ENCODE data around the gene NUMB.

The NUMB gene

DNA sequence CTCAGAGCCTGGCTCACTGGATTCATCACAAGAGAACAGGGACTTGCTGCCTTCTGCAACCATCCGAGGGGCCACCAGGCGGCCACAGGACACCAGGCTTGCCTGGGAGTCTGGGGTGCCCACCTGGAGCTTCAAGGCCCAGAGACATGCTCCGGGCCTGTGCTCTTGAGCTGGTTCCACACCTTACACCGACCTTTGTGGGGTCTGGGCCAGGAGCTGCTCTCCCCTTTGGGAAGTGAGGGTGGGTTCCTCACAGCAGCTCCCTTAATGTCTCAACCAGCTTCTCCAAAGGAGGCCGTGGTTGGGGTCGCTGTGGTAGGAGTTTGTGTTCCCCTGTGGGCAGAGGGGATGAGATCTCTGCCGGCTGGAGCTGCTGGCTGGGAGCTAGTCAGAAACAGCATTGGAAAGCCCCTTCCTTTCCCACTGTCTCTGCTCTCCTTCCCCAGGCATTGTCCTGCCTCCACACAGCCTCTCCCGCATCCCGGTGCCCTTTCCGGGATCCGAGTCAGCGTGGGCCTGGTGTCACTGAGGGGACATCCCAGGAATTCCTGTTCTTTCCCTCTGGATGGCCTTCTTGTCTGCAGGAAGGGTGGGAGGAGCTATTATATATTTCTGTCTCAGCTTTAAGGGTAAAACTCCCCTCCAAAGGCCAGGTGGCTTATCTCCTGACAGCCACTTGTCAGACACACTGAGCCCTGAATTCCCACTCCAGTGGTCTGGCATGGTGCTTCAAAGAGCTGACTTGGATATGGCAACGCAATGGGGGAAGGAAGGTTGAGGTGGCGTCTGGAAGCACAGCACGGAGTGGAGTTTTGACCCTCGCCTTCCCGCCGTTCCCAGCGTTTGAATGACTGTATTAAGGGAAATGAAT lies 226.1 kb downstream of the NUMB start:
- no peak for TF ChIP-seq ZFX (IDR thresholded peaks at IDR 0.05; ENCODE audit: borderline replicate concordance)
- TF ChIP-seq, protein P1, sequence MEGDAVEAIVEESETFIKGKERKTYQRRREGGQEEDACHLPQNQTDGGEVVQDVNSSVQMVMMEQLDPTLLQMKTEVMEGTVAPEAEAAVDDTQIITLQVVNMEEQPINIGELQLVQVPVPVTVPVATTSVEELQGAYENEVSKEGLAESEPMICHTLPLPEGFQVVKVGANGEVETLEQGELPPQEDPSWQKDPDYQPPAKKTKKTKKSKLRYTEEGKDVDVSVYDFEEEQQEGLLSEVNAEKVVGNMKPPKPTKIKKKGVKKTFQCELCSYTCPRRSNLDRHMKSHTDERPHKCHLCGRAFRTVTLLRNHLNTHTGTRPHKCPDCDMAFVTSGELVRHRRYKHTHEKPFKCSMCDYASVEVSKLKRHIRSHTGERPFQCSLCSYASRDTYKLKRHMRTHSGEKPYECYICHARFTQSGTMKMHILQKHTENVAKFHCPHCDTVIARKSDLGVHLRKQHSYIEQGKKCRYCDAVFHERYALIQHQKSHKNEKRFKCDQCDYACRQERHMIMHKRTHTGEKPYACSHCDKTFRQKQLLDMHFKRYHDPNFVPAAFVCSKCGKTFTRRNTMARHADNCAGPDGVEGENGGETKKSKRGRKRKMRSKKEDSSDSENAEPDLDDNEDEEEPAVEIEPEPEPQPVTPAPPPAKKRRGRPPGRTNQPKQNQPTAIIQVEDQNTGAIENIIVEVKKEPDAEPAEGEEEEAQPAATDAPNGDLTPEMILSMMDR (IDR thresholded peaks at IDR 0.05) = peak; percentile 31
- H3K27ac ChIP-seq = no peak overlapping the region

DNA sequence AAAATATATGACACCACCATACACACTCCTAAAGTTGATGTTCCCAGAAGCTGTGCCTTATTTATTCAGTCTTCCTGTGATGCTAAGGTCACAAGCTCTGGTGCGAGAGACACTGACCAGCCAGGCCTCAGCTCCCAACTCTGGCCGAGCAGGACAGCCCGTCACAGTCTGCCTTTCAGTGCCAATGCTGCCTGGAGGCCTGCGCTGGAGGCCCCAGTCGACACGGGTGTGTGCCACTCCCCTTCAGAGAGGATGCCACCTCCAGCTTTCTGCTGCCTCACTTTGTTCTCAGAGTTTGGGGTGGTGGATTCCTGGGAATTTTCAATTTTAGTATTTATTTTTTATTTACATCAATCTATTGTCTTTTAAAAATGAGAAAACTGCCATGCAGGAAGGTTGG lies 228.3 kb downstream of the NUMB start:
- H3K27ac ChIP-seq = no peak overlapping the region
- TF ChIP-seq ZFX (IDR thresholded peaks at IDR 0.05; ENCODE audit: borderline replicate concordance) = no peak
- TF ChIP-seq, protein P1 (IDR thresholded peaks at IDR 0.05) = no peak

DNA sequence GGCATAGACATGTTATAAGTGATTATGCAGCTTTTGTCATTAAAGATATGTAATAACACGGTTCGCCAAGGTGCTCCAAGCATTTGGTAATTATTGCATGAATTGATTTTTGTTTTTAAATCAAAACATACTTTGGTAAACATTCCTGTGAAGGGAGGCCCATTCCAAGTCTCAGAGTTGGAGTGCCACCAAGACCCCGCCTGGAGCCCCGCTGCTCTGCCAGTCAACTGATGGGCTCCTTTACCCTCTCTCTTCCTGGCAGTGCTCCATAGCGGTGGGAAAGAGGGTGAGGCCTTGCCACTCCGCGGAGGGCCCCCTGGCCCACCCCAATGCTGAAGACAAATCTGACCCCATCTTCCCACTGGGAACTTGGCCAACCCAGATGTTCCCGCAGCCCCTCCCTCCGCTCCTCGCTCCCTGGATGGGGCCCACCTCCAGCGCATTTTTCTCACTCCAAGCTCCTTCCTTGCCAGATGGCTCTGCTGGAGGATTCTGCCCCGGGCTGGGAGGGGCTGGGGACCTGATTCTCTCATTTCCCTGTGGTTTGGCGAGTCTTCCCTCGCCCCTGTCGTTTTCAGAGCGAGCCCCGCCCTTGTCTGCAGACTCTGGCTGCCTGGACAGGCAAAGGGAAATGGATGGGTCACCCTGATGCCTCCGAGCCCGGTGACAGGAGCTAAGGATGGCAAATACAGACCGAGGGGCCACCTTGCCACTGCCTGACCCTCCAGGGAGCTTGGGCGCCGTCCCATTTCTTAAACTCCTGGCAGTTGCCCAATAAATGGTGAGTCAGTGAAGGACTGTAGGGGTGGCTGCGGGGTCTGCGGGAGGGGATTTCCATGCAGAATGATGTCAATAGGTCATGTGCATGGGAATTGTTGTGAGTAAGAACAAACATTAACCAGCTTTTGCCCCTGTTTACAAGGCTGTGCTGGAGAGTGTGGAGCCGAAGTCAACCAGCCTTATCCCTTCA lies 230.2 kb downstream of the NUMB start:
- TF ChIP-seq, protein P1 (IDR thresholded peaks at IDR 0.05) = no peak
- TF ChIP-seq ZFX (IDR thresholded peaks at IDR 0.05; ENCODE audit: borderline replicate concordance) = no peak
- H3K27ac ChIP-seq = no peak overlapping the region

DNA sequence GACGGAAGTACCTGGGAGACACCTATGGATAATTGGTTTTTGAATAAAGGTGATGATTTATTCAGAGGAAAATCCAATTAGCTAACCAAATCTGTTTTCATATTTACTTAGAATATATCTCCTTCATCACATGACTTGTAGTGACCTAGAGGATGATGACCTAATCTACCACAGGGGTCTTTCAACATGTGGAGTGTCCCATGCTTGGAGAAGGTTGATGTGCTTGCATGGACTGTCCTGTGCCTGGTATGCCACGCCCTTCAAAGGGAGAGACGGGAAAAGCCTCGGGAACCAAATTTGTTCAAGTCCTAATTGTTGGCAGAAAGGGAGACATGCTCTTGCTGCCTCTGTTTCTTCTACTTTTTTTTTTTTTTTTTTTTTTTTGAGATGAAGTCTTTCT lies 232.8 kb downstream of the NUMB start:
- H3K27ac ChIP-seq = no peak overlapping the region
- TF ChIP-seq, protein P1 (IDR thresholded peaks at IDR 0.05) = no peak
- TF ChIP-seq ZFX (IDR thresholded peaks at IDR 0.05; ENCODE audit: borderline replicate concordance) = no peak
